ENCODE data around the gene PDRG1.
"Not testable (repeated sequence)": the region's sequence is repeated elsewhere in the genome, so short reads cannot be mapped to it uniquely, and the experiment has no call there.

PDRG1 gene

GRCh38 chr20:31966991-31967655 is 15.3 kb upstream of the PDRG1 start:
- DNase-seq: no peak

GRCh38 chr20:31963889-31964288 is 12.0 kb upstream of the PDRG1 start:
- no peak for DNase-seq

- no peak for DNase-seq
Measured at GRCh38 chr20:31962761-31963160, 10.9 kb upstream of the PDRG1 start.

GRCh38 chr20:31956556-31957526 is 5.0 kb upstream of the PDRG1 start:
- DNase-seq: no peak

GRCh38 chr20:31954500-31954899 is 2.7 kb upstream of the PDRG1 start:
- no peak for DNase-seq

GRCh38 chr20:31953556-31954148 is 1.8 kb upstream of the PDRG1 start:
- no peak for DNase-seq

GRCh38 chr20:31951203-31951529 is 680 bp downstream of the PDRG1 start:
- DNase-seq: no peak

- no peak for DNase-seq
Measured at GRCh38 chr20:31949877-31950646, 1.8 kb downstream of the PDRG1 start.

GRCh38 chr20:31948008-31948407 is 3.8 kb downstream of the PDRG1 start:
- DNase-seq: no peak

GRCh38 chr20:31945785-31946184 is 6.1 kb downstream of the PDRG1 start:
- no peak for DNase-seq

GRCh38 chr20:31945319-31945718 is 6.5 kb downstream of the PDRG1 start:
- DNase-seq: no peak

- no peak for DNase-seq
Measured at GRCh38 chr20:31943052-31943471, 8.8 kb downstream of the PDRG1 start.

GRCh38 chr20:31939661-31940060 is 12.2 kb downstream of the PDRG1 start:
- no peak for DNase-seq

- DNase-seq: no peak
Measured at GRCh38 chr20:31937820-31938219, 14.0 kb downstream of the PDRG1 start.

- DNase-seq: no peak
Measured at GRCh38 chr20:31936420-31936819, 15.4 kb downstream of the PDRG1 start.

- no peak for DNase-seq
Measured at GRCh38 chr20:31934968-31935764, 16.7 kb downstream of the PDRG1 start.

- DNase-seq: no peak
Measured at GRCh38 chr20:31934491-31934890, 17.4 kb downstream of the PDRG1 start.

- DNase-seq: no peak
Measured at GRCh38 chr20:31933698-31934097, 18.1 kb downstream of the PDRG1 start.

GRCh38 chr20:31930779-31931178 is 21.1 kb downstream of the PDRG1 start:
- no peak for DNase-seq

- not testable (repeated sequence) for DNase-seq
Measured at GRCh38 chr20:31929631-31930030, 22.2 kb downstream of the PDRG1 start.

GRCh38 chr20:31927627-31928159 is 24.2 kb downstream of the PDRG1 start:
- DNase-seq: no peak

- no peak for DNase-seq
Measured at GRCh38 chr20:31926493-31926892, 25.4 kb downstream of the PDRG1 start.
